Progenitor cell of endocrine pancreas (in vitro differentiated cells): ENCODE measurements around the gene MMP14. TPM values are rescaled to one million over a fixed set of nuclear protein-coding genes. Genes with fewer than 3 reads are reported as not detected.

ENCODE experiments used
- DNase-seq: peaks from one replicate; pipeline ENCODE4 v3.0.0; 2021; ENCODE audit warnings: low spot score; ENCODE audit not compliant: unreplicated experiment
- H3K27ac Mint-ChIP-seq: 2 replicates; pipeline ENCODE4 v1.8.0; 2021; ENCODE audit warnings: mild to moderate bottlenecking, moderate library complexity, mixed read lengths
- H3K27me3 Mint-ChIP-seq: 2 replicates; pipeline ENCODE4 v1.8.0; 2021; ENCODE audit warnings: mixed read lengths
- H3K36me3 Mint-ChIP-seq: 2 replicates; pipeline ENCODE4 v1.8.0; 2022; ENCODE audit warnings: mixed read lengths; ENCODE audit not compliant: insufficient read depth
- H3K4me1 Mint-ChIP-seq: 2 replicates; pipeline ENCODE4 v1.8.0; 2021; ENCODE audit warnings: low read depth, mixed read lengths
- H3K4me3 Mint-ChIP-seq: 2 replicates; pipeline ENCODE4 v1.8.0; 2021; ENCODE audit warnings: low read depth, mild to moderate bottlenecking, moderate library complexity, mixed read lengths
- H3K9me3 Mint-ChIP-seq: 2 replicates; pipeline ENCODE4 v1.8.0; 2021; ENCODE audit warnings: low read depth, mixed read lengths
- total RNA-seq: library from RNA; stranded (reverse); gene quantifications from 2 replicates; pipeline ENCODE4 v1.2.1, GENCODE V29; 2021
- TF ChIP-seq, protein P1 (sequence below): fragments of 200-600 bp; sonication (generic); IDR thresholded peaks from one replicate; pipeline ENCODE4 v1.5.0; 2021; ENCODE audit warnings: antibody characterized with exemption, mild to moderate bottlenecking; ENCODE audit not compliant: unreplicated experiment

MMP14 gene
- total RNA-seq, 1 donor from 2014 or later = 209 TPM

DNA sequence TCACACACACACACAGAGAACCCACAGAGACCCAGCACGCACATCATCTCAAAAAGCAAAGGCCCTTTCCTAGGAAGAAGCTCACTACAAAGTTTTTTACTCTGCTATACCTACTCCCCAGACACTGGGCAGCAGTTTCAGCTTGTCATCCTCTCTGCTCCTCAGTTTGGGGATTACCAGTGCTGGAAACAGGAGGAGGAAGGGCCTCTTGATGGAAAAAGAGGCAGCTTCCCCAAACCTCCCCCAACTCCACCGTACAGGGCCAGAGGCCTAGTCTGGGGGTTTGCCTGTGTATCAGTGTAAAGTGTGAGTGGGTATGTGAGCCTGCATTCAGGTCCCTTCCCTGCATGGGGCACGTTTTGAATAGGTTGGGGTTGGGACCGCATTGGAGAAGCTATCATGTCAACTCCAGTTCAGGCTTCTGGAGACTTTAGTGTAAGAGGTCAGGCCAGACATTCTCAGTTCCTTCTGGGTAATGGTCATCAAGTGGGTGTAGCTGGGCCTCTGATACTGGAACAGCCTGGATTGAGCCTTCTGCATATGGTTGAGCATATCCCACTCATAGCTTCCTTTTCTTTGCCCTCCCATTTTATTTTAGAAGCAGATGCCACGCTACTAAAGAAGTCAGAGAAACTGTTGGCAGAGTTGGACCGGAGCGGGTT lies 47.8 kb downstream of the MMP14 start:
- Mint-ChIP-seq H3K9me3 (no peaks in the 10 kb centered on the region), H3K4me3 (peak overlapping the region; percentile 86)

DNA sequence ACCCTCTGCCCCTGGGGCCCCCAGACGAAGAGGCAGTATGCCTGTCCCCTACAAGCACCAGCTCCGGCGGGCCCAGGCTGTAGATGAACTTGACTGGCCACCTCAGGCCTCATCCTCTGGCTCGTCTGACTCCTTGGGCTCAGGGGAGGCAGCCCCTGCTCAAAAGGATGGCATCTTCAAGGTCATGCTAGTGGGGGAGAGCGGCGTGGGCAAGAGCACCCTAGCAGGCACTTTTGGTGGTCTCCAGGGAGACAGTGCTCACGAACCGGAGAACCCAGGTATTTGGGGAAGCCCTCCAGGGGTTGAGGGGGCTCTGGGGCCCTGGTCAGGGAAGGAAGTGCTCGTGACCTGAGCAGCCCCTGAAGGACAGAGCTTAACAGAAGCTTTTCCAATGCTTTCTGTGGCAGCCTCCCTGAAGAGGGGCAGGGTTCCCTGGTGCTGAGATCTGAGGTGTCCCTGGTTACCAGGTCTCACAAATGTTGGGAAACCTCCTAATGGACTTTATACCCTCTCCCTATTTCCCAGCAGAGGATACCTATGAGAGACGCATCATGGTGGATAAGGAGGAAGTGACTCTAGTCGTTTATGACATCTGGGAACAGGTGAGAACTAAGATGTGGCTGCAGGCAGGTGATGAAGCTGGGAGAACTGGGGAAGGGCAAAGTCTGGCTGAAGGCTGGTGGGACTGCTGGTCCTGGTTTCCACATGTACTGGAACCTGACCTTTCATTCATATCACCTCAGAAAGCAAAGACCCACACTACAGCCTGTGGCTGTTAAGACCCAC lies 48.5 kb downstream of the MMP14 start:
- DNase-seq = no peak
- TF ChIP-seq, protein P1, sequence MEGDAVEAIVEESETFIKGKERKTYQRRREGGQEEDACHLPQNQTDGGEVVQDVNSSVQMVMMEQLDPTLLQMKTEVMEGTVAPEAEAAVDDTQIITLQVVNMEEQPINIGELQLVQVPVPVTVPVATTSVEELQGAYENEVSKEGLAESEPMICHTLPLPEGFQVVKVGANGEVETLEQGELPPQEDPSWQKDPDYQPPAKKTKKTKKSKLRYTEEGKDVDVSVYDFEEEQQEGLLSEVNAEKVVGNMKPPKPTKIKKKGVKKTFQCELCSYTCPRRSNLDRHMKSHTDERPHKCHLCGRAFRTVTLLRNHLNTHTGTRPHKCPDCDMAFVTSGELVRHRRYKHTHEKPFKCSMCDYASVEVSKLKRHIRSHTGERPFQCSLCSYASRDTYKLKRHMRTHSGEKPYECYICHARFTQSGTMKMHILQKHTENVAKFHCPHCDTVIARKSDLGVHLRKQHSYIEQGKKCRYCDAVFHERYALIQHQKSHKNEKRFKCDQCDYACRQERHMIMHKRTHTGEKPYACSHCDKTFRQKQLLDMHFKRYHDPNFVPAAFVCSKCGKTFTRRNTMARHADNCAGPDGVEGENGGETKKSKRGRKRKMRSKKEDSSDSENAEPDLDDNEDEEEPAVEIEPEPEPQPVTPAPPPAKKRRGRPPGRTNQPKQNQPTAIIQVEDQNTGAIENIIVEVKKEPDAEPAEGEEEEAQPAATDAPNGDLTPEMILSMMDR = no peak
- no peaks in the 10 kb centered on the region for H3K9me3 Mint-ChIP-seq
- peaks cover 7% of the 10 kb centered on the region for H3K36me3 Mint-ChIP-seq
- H3K4me1 Mint-ChIP-seq = peaks cover 40% of the 10 kb centered on the region
- peak overlapping the region; percentile 52 for H3K4me3 Mint-ChIP-seq
- peak overlapping the region; percentile 58 for H3K27ac Mint-ChIP-seq
- H3K27me3 Mint-ChIP-seq = no peaks in the 10 kb centered on the region

More for the DNA sequence above, 47.8 kb downstream of the MMP14 start:
- TF ChIP-seq, protein P1 = no peak
- no peaks in the 10 kb centered on the region for H3K27me3 Mint-ChIP-seq
- peak overlapping the region; percentile 98 for H3K27ac Mint-ChIP-seq
- peaks cover 40% of the 10 kb centered on the region for H3K4me1 Mint-ChIP-seq
- H3K36me3 Mint-ChIP-seq = peaks cover 7% of the 10 kb centered on the region
- DNase-seq = no peak

DNA sequence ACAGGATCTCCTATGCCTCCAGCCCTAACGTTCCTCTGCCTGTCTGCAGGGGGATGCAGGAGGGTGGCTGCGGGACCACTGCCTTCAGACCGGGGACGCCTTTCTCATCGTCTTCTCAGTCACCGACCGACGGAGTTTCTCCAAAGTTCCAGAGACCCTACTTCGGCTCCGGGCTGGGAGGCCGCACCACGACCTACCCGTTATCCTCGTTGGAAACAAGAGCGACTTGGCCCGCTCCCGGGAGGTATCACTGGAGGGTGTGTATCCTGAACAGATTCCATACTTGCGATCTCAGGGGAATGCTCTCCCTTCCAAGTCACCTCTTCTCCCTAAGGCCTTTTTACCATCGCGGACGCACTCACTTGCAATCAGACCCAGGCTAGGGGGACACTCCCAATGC lies 49.6 kb downstream of the MMP14 start:
- no peak for DNase-seq
- H3K27ac Mint-ChIP-seq = peak overlapping the region; percentile 93

DNA sequence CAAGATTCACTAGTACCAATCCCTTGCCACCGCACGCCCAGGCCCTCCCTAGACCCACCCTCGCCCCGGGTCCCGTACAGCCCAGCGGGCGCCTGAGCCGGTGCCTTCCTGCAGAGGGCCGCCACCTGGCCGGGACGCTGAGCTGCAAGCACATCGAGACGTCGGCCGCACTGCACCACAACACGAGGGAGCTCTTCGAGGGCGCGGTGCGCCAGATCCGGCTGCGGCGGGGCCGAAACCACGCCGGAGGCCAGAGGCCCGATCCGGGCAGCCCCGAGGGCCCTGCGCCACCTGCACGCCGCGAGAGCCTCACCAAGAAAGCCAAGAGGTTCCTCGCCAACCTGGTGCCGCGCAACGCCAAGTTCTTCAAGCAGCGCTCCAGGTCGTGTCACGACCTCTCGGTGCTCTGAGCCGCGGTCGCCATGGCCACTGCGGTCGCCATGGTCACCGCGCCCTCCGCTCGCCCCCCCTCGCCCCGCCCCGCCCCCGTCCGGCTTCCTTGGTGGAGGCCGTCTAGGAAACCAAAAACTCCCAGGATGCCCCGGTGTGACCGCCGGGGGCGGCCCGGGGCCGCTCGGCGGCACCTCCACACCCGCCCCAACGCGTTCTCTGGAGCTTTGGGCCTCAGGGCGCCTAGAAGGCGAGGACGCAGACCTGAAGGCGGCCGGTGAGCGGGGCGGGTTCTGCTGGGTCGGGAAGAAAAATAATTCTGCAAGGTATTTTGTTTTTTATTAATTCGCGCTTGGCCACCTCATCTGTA lies 50.3 kb downstream of the MMP14 start:
- Mint-ChIP-seq H3K27ac (peak overlapping the region; percentile 98), H3K9me3 (no peaks in the 10 kb centered on the region), H3K27me3 (no peaks in the 10 kb centered on the region), H3K36me3 (peaks cover 7% of the 10 kb centered on the region), H3K4me1 (peaks cover 39% of the 10 kb centered on the region), H3K4me3 (peak overlapping the region; percentile 95)
- TF ChIP-seq, protein P1 = peak; percentile 39
- DNase-seq = peak; percentile 68

More for the DNA sequence above, 49.6 kb downstream of the MMP14 start:
- Mint-ChIP-seq H3K27me3 (no peaks in the 10 kb centered on the region), H3K4me1 (peaks cover 40% of the 10 kb centered on the region), H3K9me3 (no peaks in the 10 kb centered on the region), H3K36me3 (peaks cover 7% of the 10 kb centered on the region), H3K4me3 (peak overlapping the region; percentile 95)
- TF ChIP-seq, protein P1 = no peak
